ENCODE data around the gene ARSA. TPM values are rescaled to one million over a fixed set of nuclear protein-coding genes. Genes with fewer than 3 reads are reported as not detected.

The ARSA gene
- total and polyA plus RNA-seq, 2 donors (not counting 3 experiments of a cell fraction or from before 2014, with no cell fraction given): 22.3 to 33.6 TPM

DNA sequence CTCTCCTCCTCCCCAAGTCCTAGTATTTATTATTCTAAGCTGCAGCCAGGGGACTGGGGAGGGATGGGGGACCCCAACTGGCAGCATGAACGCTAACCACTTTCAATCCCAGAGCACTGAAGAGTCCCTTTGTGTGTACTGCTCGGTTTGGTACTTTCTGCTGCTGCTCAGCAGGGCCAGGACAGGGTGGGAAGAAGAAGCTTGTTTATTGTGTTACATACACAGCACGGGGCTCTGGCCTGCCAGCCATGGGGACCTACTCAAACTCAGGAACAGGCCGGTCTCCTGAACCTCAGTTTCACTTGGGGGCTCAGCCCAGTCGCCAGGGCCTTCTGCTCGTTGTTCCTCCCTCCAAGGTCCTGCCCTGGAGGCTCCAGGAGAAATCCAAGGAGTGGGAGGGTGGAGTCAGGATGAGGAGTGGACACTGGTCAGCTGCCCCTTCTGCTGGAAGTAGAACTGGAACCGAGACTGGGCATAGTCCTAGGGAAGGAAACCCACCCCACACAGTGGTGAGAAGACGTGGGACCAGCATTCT, 49.1 kb downstream of the ARSA start:
- ChIA-PET POLR2A (no interaction called here), CTCF (interaction anchor here (0.8 to 5.2 kb wide), 3 partner anchors 16 to 63 kb away, joined by 3 to 91 read pairs (median 3); partner anchors contain the start of gene SYCE3)
- H3K27ac ChIP-seq (ENCODE audit: insufficient read depth, low read depth, low read length): no peak overlapping the region
- H2AFZ ChIP-seq (ENCODE audit: low read depth, low read length): no peak overlapping the region
- peaks cover 8% of the 10 kb centered on the region for H3K79me2 ChIP-seq (ENCODE audit: control insufficient read depth, insufficient read depth, low read length)
- H3K4me3 ChIP-seq (replicated peaks in 1 of 3; ENCODE audit: insufficient read depth in 1 of 3, low read depth in 1 of 3, low read length in 3 of 3): no peak overlapping the region
- no peaks in the 10 kb centered on the region for H4K20me1 ChIP-seq (replicated peaks; ENCODE audit: control insufficient read depth, extremely low read depth, insufficient read depth, low read length)
- no peaks in the 10 kb centered on the region for H3K27me3 ChIP-seq (ENCODE audit: control insufficient read depth in 2 of 2, insufficient read depth in 2 of 2, low read length in 2 of 2)
- FAIRE-seq (no peak), DNase-seq (ENCODE audit: low read depth, low spot score) (no peak)
- TF ChIP-seq MAX (IDR thresholded peaks at IDR 0.05; ENCODE audit: insufficient read depth, insufficient read length) (no peak), JUN (IDR thresholded peaks at IDR 0.05; ENCODE audit: borderline replicate concordance, insufficient read depth, insufficient read length, low read depth) (no peak), CTCF (IDR thresholded peaks at IDR 0.05; ENCODE audit: extremely low read depth in 1 of 2, insufficient read depth in 1 of 2, low read depth in 1 of 2, low read length in 2 of 2) (no peak), GATA2 (IDR thresholded peaks at IDR 0.05; ENCODE audit: insufficient read depth, insufficient read length, low read depth, low read length) (no peak), POLR2A (IDR thresholded peaks at IDR 0.05; ENCODE audit: low read depth, low read length) (no peak), EZH2 (IDR thresholded peaks at IDR 0.05; ENCODE audit: borderline replicate concordance, low read depth, low read length, severe bottlenecking) (no peak), MYC (IDR thresholded peaks at IDR 0.05; ENCODE audit: low read depth, low read length) (no peak), FOS (IDR thresholded peaks at IDR 0.05; ENCODE audit: borderline replicate concordance, insufficient read depth, low read length) (no peak), POLR2AphosphoS5 (IDR thresholded peaks at IDR 0.05; ENCODE audit: insufficient read depth, low read depth, low read length) (no peak)
- H3K9me1 ChIP-seq (replicated peaks; ENCODE audit: control insufficient read depth, extremely low read depth, insufficient read depth, low read length): no peaks in the 10 kb centered on the region
- H3K9ac ChIP-seq (replicated peaks; ENCODE audit: extremely low read depth, insufficient read depth, low read length): no peak overlapping the region
- no TSS peak for BruUV-seq (replicated peaks)
- H3K4me1 ChIP-seq (ENCODE audit: control insufficient read depth, extremely low read depth, insufficient read depth, low read length): peaks cover 13% of the 10 kb centered on the region
- dilution Hi-C loops (cut with MboI; ENCODE audit: extremely low pct_ligation_motif_present, low sequenced_read_pairs): no loop called here
- H3K4me2 ChIP-seq (ENCODE audit: insufficient read depth, low read length): no peak overlapping the region
- peaks cover 0 to 7% of the 10 kb centered on the region in 2 experiments for H3K36me3 ChIP-seq (ENCODE audit: control insufficient read depth in 2 of 2, extremely low read depth in 1 of 2, insufficient read depth in 2 of 2, low read length in 2 of 2)
- H3K9me3 ChIP-seq (replicated peaks; ENCODE audit: control insufficient read depth, insufficient read depth, low read length): no peaks in the 10 kb centered on the region
- intact Hi-C loops (cut with micrococcal nuclease): loop anchor here (5.0 kb wide), 1 partner anchor 93 kb away; the partner anchor contains the start of gene SHANK3
